Loucy (cell line): ENCODE measurements around the gene SPIN2B.

Source experiments
- H2AFZ ChIP-seq: fragments of 200-600 bp; sonication (generic); 2 replicates; pipeline ENCODE4 v1.6.0; 2016; ENCODE audit warnings: antibody characterized with exemption, mild to moderate bottlenecking, low read length, moderate library complexity
- H3F3A ChIP-seq: fragments of 200-600 bp; 2 replicates; pipeline ENCODE4 v1.6.0; 2016; ENCODE audit warnings: antibody characterized with exemption, low read depth, mild to moderate bottlenecking
- H3K27me3 ChIP-seq: fragments of 200-600 bp; sonication (generic); 2 replicates; pipeline ENCODE4 v1.6.1; 2014; ENCODE audit warnings: low read length, mild to moderate bottlenecking; ENCODE audit not compliant: insufficient read depth, poor library complexity, severe bottlenecking
- H3K36me3 ChIP-seq: fragments of 200-600 bp; sonication (generic); 2 replicates; pipeline ENCODE4 v1.6.1; 2016; ENCODE audit warnings: low read length; ENCODE audit not compliant: insufficient read depth
- H3K4me1 ChIP-seq: fragments of 200-600 bp; sonication (generic); 2 replicates; pipeline ENCODE4 v1.5.1; 2014; ENCODE audit warnings: low read length, mild to moderate bottlenecking; ENCODE audit not compliant: insufficient read depth, poor library complexity, severe bottlenecking
- H3K4me2 ChIP-seq: fragments of 200-600 bp; sonication (generic); 2 replicates; pipeline ENCODE4 v1.6.0; 2014; ENCODE audit warnings: antibody characterized with exemption, low read length, low read depth, mild to moderate bottlenecking; ENCODE audit not compliant: poor library complexity, severe bottlenecking
- H3K4me3 ChIP-seq: fragments of 200-600 bp; sonication (generic); 2 replicates; pipeline ENCODE4 v1.5.1; 2014; ENCODE audit warnings: low read length, mild to moderate bottlenecking, mixed read lengths; ENCODE audit not compliant: poor library complexity, severe bottlenecking
- H3K79me2 ChIP-seq: fragments of 200-600 bp; sonication (generic); 2 replicates; pipeline ENCODE4 v1.6.1; 2014; ENCODE audit warnings: low read length; ENCODE audit not compliant: insufficient read depth
- H3K9ac ChIP-seq: fragments of 200-600 bp; sonication (generic); 2 replicates; pipeline ENCODE4 v1.6.0; 2014; ENCODE audit warnings: mild to moderate bottlenecking, low read depth, low read length, moderate library complexity; ENCODE audit not compliant: poor library complexity, severe bottlenecking
- H3K9me2 ChIP-seq: fragments of 200-600 bp; sonication (generic); replicated peaks from 2 replicates; pipeline ENCODE4 v1.6.1; 2016; ENCODE audit warnings: low read depth, low read length, mixed read lengths
- H3K9me3 ChIP-seq: fragments of 200-600 bp; sonication (generic); 2 replicates; pipeline ENCODE4 v1.6.1; 2014; ENCODE audit warnings: mild to moderate bottlenecking, antibody characterized with exemption, low read length, low read depth; ENCODE audit not compliant: insufficient read depth
- H4K20me1 ChIP-seq: fragments of 200-600 bp; sonication (generic); 2 replicates; pipeline ENCODE4 v1.6.0; 2014; ENCODE audit warnings: antibody characterized with exemption, low read length, mild to moderate bottlenecking; ENCODE audit not compliant: insufficient read depth, poor library complexity, severe bottlenecking
- EZH2phosphoT487 ChIP-seq: fragments of 200-600 bp; IDR thresholded peaks from 2 replicates; pipeline ENCODE4 v1.6.1; 2018; ENCODE audit warnings: antibody characterized with exemption, mild to moderate bottlenecking, moderate library complexity, borderline replicate concordance
- TF ChIP-seq, protein P1 (sequence below): fragments of 200-600 bp; sonication (generic); conservative IDR thresholded peaks from 2 replicates; pipeline ENCODE4 v1.5.1; 2014; ENCODE audit warnings: mild to moderate bottlenecking, antibody characterized with exemption, low read length

Gene SPIN2B

DNA sequence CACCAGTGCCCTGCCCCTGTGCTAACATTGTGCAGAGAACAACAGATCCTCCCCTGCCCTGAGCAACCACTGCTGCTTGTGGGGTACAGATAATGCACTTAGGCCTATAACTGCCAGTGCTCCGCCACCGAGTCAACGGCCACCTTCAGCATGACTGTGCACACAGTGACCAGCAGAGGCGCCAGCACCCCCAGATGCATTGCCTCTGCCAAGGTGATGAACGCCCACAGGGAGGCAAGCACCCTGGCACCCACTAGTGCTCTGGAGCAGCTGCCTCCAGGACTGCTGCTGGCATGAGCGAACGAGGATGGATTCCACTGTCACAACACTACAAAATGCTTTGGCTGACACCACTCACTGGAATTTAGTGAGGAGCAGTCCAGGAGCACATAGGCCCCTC, 38.2 kb downstream of the SPIN2B start:
- Histone ChIP-seq H3K79me2 (no peaks in the 10 kb centered on the region), H3K27me3 (no peaks in the 10 kb centered on the region), H3K9me3 (no peaks in the 10 kb centered on the region), H3K9me2 (no peaks in the 10 kb centered on the region), H3F3A (no peaks in the 10 kb centered on the region), H3K9ac (no peak overlapping the region), H3K36me3 (no peaks in the 10 kb centered on the region), H2AFZ (no peak overlapping the region), H4K20me1 (no peaks in the 10 kb centered on the region), H3K4me1 (no peaks in the 10 kb centered on the region), H3K4me2 (no peak overlapping the region), H3K4me3 (no peak overlapping the region)
- TF ChIP-seq EZH2phosphoT487, result no peak
- TF ChIP-seq, protein P1, sequence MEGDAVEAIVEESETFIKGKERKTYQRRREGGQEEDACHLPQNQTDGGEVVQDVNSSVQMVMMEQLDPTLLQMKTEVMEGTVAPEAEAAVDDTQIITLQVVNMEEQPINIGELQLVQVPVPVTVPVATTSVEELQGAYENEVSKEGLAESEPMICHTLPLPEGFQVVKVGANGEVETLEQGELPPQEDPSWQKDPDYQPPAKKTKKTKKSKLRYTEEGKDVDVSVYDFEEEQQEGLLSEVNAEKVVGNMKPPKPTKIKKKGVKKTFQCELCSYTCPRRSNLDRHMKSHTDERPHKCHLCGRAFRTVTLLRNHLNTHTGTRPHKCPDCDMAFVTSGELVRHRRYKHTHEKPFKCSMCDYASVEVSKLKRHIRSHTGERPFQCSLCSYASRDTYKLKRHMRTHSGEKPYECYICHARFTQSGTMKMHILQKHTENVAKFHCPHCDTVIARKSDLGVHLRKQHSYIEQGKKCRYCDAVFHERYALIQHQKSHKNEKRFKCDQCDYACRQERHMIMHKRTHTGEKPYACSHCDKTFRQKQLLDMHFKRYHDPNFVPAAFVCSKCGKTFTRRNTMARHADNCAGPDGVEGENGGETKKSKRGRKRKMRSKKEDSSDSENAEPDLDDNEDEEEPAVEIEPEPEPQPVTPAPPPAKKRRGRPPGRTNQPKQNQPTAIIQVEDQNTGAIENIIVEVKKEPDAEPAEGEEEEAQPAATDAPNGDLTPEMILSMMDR, result no peak

DNA sequence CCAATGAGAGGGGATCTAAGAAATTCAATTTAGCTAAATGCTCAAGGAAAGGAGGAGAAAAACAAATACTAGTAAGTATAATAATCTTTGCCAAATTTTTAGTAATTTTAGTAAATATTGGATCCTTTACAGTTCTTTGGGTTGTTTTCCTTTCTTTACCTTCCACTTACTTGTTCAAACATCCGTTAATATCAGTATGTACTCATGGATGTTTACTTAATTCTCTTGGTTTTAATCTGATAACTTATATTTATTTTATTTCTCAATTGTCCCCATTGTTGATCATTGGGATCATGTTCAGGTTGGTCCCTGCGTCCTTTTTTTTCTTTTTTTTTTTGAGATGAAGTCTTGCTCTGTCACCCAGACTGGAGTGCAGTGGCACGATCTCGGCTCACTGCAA, 46.9 kb downstream of the SPIN2B start:
- H3K4me1 ChIP-seq, result no peaks in the 10 kb centered on the region
- H3K9me3 ChIP-seq, result no peaks in the 10 kb centered on the region
- H4K20me1 ChIP-seq, result no peaks in the 10 kb centered on the region
- H3K4me2 ChIP-seq, result no peak overlapping the region
- no peak for TF ChIP-seq EZH2phosphoT487
- TF ChIP-seq, protein P1, result no peak
- H3K9ac ChIP-seq, result no peak overlapping the region
- H2AFZ ChIP-seq, result no peak overlapping the region
- H3K79me2 ChIP-seq, result no peaks in the 10 kb centered on the region
- H3K4me3 ChIP-seq, result no peak overlapping the region
- no peaks in the 10 kb centered on the region for H3K27me3 ChIP-seq
- H3K9me2 ChIP-seq, result no peaks in the 10 kb centered on the region
- H3F3A ChIP-seq, result no peaks in the 10 kb centered on the region
- no peaks in the 10 kb centered on the region for H3K36me3 ChIP-seq

DNA sequence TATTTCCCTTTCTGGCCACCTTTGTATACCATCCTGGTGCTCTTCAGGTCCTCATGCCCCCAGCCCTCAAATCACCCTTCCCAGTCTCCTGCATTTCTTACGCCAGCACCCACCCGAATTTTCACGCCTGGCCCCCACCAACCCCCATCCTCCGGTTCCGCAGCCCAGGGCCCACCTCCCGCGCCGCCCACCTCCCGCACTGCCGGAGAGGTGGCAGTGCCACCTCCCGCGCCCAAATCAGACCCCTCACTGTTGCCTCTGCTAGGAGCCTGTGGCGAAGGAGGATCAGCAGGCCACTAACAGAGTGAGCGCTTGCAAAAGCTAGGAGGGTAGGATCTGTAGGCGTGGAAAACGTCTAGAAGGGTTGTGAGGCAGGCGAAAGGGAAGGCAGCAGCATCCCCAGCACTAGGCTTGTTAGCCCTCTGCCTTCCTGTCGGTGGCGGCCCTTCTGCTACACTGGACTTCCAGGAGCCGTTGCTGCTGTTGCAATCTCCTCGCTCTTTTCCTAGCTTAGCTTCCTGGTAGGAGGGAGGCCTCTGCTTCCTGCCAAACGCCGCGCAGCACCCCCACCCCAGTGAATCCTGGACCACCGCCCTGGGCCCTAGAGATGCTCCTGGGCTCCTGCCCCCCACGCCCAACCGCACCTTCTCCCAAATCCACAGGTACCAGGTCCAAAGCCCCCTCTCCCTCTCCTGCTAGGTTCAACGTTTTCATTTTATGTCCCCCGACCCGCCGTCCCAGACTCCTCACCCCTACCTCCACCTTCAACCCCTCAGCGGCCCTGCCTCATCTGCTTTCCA, 51.0 kb downstream of the SPIN2B start:
- H3K9me3 ChIP-seq, result no peaks in the 10 kb centered on the region
- no peaks in the 10 kb centered on the region for H3K36me3 ChIP-seq
- no peak overlapping the region for H2AFZ ChIP-seq
- no peak overlapping the region for H3K9ac ChIP-seq
- no peaks in the 10 kb centered on the region for H3K4me1 ChIP-seq
- no peaks in the 10 kb centered on the region for H3K9me2 ChIP-seq
- no peak overlapping the region for H3K4me2 ChIP-seq
- no peaks in the 10 kb centered on the region for H3F3A ChIP-seq
- H3K4me3 ChIP-seq, result no peak overlapping the region
- H3K79me2 ChIP-seq, result no peaks in the 10 kb centered on the region
- H4K20me1 ChIP-seq, result no peaks in the 10 kb centered on the region
- no peaks in the 10 kb centered on the region for H3K27me3 ChIP-seq
- TF ChIP-seq EZH2phosphoT487, result no peak
- TF ChIP-seq, protein P1, result no peak
